HG02610 (cell line): Measurements from ENCODE around the gene CSNK2A1.

Experiments used
- ATAC-seq: cut with Tn5 transposase; IDR thresholded peaks from one replicate; pipeline ENCODE4 v1.9.1; 2021; ENCODE audit warnings: mild to moderate bottlenecking, moderate library complexity; ENCODE audit not compliant: unreplicated experiment

The CSNK2A1 gene

GRCh38 chr20:568097-568652, 24.6 kb upstream of the CSNK2A1 start:
- ATAC-seq = no peak

- no peak for ATAC-seq
These were observed 20.6 kb upstream of the CSNK2A1 start for GRCh38 chr20:564192-564591.

GRCh38 chr20:563187-563586, 19.6 kb upstream of the CSNK2A1 start:
- ATAC-seq = no peak

- no peak for ATAC-seq
These were observed 18.8 kb upstream of the CSNK2A1 start for GRCh38 chr20:562232-562897.

- ATAC-seq = no peak
These were observed 18.0 kb upstream of the CSNK2A1 start for GRCh38 chr20:561437-562231.

- ATAC-seq = no peak
These were observed 17.1 kb upstream of the CSNK2A1 start for GRCh38 chr20:560680-561079.

- no peak for ATAC-seq
These were observed 14.5 kb upstream of the CSNK2A1 start for GRCh38 chr20:558117-558516.

GRCh38 chr20:556984-557383, 13.4 kb upstream of the CSNK2A1 start:
- no peak for ATAC-seq

- ATAC-seq = no peak
These were observed 12.4 kb upstream of the CSNK2A1 start for GRCh38 chr20:555976-556385.

GRCh38 chr20:550611-551010, 7.0 kb upstream of the CSNK2A1 start:
- no peak for ATAC-seq

- no peak for ATAC-seq
These were observed 6.3 kb upstream of the CSNK2A1 start for GRCh38 chr20:549722-550496.

GRCh38 chr20:548906-549305, 5.3 kb upstream of the CSNK2A1 start:
- no peak for ATAC-seq

GRCh38 chr20:547394-547793, 3.8 kb upstream of the CSNK2A1 start:
- ATAC-seq = no peak

GRCh38 chr20:546353-546752, 2.8 kb upstream of the CSNK2A1 start:
- ATAC-seq = no peak

GRCh38 chr20:544153-544725, 649 bp upstream of the CSNK2A1 start:
- no peak for ATAC-seq

GRCh38 chr20:542777-543368, 717 bp downstream of the CSNK2A1 start:
- ATAC-seq = peak; percentile 11

- no peak for ATAC-seq
These were observed 3.0 kb downstream of the CSNK2A1 start for GRCh38 chr20:540391-541201.

GRCh38 chr20:539848-540247, 3.7 kb downstream of the CSNK2A1 start:
- ATAC-seq = no peak

GRCh38 chr20:539191-539590, 4.4 kb downstream of the CSNK2A1 start:
- no peak for ATAC-seq

GRCh38 chr20:537983-538382, 5.6 kb downstream of the CSNK2A1 start:
- no peak for ATAC-seq
